Heart left ventricle (tissue), 13 donors: ENCODE measurements around the gene TMEM72.

ENCODE experiments used
- POLR2A ChIP-seq, 2 donors: fragments of 450-650 bp; IDR thresholded peaks; one replicate each; pipeline ENCODE4 v1.6.1; 2017; ENCODE audit warnings: antibody characterized with exemption in 2 of 2, mild to moderate bottlenecking in 2 of 2, moderate library complexity in 2 of 2
- TF ChIP-seq, protein P1 (sequence below), 12 donors: fragments of 200-600 bp; sonication (generic) in 4 of 12; IDR thresholded peaks; one replicate each; pipeline versions ENCODE4 v1.5.0 to v1.8.0; 2018 to 2022; ENCODE audit warnings: antibody characterized with exemption in 12 of 12, mild to moderate bottlenecking in 5 of 12
- donor health status: ischemic (EF 13 %, LVEDD 7.1; RV severe dilation, severe dysfunction).
- donor health status: DM: no; HTN: yes; CAD: no.
- donor health status: DM: no; HTN: no; CAD: no.
- donor health status: ischemic (EF 25% LVEDD 6.9; RV normal size, moderate dysfunction).
- donor health status: ischemic (EF 25% LVEDD 5.7; RV mildly dilated, moderate dysfunction).
- donor health status: ischemic (EF 35%, LVEDD 5.7; RV mildly dilated, moderate dysfunction).
- donor health status: nonischemic (EF 11% LVEDD 7.7; RV severe dilation, severe dysfunction).
- donor health status: DM: yes; HTN: yes; CAD: no.
- donor health status: PGD.
- donor health status: ischemic (EF 29% LVEDD 5.4; RV normal size, mild dysfunction).
- donor health status: nonischemic (EF 23%, LVEDD 6.1; RV moderate dilation, normal function).

DNA sequence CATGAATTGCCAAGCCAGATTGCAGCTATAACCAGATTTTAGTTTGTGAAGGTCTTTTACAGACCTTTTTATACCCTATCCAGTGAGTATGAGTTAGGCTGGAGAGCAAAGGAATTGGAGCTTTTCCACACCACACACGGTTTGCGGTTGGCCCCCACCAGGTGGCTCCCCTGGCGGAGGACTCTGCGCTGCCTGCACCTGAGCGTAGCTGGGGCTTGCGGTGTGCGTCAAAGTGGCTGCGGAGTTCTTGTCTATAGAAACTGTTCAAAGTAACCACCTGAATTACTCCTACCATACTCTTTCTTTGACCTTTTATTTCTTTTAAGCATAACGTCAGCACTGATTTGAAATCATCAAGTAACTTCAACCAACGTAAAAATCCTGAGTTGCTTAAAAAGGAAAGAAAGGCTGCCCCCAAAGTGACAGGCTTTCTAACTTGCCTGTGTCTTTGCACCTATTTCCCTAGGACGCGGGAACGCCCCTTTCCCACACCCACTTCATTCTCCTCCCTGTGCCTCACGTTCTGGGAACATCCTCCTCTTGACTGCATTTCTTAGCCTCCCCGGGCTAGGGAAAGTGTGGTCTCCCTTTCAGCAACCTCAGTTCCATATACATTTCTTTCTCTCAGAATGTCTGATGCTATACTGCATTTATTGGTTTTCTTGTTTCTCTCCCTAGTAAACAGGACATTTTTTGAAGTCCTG, 47.6 kb upstream of the TMEM72 start:
- TF ChIP-seq, protein P1, sequence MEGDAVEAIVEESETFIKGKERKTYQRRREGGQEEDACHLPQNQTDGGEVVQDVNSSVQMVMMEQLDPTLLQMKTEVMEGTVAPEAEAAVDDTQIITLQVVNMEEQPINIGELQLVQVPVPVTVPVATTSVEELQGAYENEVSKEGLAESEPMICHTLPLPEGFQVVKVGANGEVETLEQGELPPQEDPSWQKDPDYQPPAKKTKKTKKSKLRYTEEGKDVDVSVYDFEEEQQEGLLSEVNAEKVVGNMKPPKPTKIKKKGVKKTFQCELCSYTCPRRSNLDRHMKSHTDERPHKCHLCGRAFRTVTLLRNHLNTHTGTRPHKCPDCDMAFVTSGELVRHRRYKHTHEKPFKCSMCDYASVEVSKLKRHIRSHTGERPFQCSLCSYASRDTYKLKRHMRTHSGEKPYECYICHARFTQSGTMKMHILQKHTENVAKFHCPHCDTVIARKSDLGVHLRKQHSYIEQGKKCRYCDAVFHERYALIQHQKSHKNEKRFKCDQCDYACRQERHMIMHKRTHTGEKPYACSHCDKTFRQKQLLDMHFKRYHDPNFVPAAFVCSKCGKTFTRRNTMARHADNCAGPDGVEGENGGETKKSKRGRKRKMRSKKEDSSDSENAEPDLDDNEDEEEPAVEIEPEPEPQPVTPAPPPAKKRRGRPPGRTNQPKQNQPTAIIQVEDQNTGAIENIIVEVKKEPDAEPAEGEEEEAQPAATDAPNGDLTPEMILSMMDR (IDR thresholded peaks at IDR 0.05), result no peak
- no peak for TF ChIP-seq POLR2A (IDR thresholded peaks at IDR 0.05)
